ENCODE measurements around the gene SYNGR3.
A peak's percentile ranks its signal among the peaks of the same experiment; 100 is the strongest.

DNA sequence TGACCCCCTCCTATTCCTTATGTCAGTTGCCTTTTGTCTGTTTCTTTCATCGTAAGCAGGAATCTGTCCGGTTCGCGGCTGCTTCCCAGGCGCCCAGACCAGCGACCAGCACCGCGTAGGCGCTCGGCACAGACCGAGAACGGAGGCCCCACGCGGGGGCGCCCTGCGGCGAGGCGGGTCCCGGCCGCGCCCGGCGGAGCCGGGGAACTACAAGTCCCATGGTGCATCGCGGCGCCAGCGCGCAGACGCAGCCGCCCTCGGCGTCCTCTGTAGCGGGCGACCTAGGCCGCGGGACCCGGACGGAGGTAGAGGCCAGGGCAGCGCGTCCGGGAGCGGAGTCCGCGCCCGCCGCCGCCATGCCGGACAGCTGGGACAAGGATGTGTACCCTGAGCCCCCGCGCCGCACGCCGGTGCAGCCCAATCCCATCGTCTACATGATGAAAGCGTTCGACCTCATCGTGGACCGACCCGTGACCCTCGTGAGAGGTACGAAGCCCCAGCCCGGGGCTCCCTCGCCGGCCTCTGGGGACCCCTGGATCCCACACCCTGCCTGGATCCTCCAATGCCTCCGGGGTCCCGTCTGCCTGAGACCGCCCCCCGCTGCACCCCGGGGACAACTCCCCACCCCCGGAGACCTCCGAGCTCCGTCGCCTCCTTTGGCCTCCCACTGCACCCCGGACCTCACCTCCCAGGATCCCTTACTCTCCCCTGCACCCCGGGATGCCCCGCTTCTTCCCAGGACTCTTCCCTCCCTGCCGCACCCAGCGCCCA lies 30.3 kb upstream of the SYNGR3 start, which contains the start of gene NDUFB10:
- TF ChIP-seq POLR2A (IDR thresholded peaks at IDR 0.05; ENCODE audit: low read depth, low read length) (peak; percentile 69; the same call in 1 of the 2 replicates), POLR2AphosphoS5 (IDR thresholded peaks at IDR 0.05; ENCODE audit: low read depth, low read length) (peak; percentile 84), TAF1 (IDR thresholded peaks at IDR 0.05; ENCODE audit: low read depth, low read length) (peak; percentile 47; the same call in 1 of the 2 replicates), PAX5 (IDR thresholded peaks at IDR 0.05; ENCODE audit: insufficient read depth, low read length, severe bottlenecking) (no peak), SPI1 (IDR thresholded peaks at IDR 0.05; ENCODE audit: low read depth, low read length) (no peak), POU2F2 (IDR thresholded peaks at IDR 0.05; ENCODE audit: low read depth, low read length) (no peak)

All from GM12891 (cell line).